ENCODE results near the gene RPP40.

RPP40 gene

DNA sequence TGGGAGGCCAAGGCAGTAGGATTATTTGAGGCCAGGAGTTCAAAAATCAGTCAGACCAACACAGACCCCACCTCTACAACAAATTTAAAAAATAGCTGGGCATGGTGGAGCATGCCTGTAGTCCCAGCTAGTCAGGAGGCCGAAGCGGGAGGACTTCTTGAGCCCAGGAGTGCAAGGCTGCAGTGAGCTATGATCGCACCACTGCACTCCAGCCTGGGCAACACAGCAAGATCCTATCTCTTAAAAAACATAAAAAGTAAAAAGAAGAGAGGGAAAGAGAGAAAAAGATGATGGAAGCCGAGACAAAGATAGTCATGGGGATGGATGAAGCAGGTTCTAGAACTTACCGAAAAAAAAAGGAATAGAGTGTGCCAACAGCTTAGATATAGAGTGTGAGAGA, 25.8 kb upstream of the RPP40 start:
- Histone ChIP-seq H3K9me3 (ENCODE audit: severe bottlenecking) (no peaks in the 10 kb centered on the region), H3K4me3 (ENCODE audit: severe bottlenecking) (no peak overlapping the region), H3K4me1 (ENCODE audit: insufficient read depth, poor library complexity, severe bottlenecking) (no peaks in the 10 kb centered on the region), H3K36me3 (ENCODE audit: low read depth) (no peaks in the 10 kb centered on the region), H3K27me3 (ENCODE audit: insufficient read depth, poor library complexity, severe bottlenecking) (no peaks in the 10 kb centered on the region), H3K27ac (ENCODE audit: poor library complexity, severe bottlenecking) (no peak overlapping the region)
- TF ChIP-seq CTCF (IDR thresholded peaks at IDR 0.05; ENCODE audit: poor library complexity, severe bottlenecking): no peak
- ATAC-seq (ENCODE audit: low read depth): no peak
- no peak for DNase-seq (ENCODE audit: low spot score)

DNA sequence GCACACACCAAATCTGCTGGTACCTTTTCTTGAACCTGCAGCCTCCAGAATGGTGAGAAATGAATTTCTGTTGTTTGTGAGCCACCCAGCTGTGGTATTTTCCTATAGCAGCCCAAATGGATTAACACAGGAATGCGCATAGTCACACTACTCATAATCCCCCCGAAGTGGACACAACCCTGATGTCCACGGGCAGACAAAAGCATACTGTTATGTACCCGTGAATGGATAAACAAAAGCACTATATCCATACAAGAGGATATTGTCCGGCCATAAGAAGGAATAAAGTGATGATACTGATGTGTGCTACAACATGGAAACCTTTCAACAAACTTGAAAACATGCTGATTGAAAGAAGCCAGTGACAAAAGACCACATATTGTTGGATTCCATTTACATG, 25.1 kb upstream of the RPP40 start:
- DNase-seq (ENCODE audit: low spot score) (no peak), ATAC-seq (ENCODE audit: low read depth) (no peak)
- H3K27ac ChIP-seq (ENCODE audit: poor library complexity, severe bottlenecking): no peak overlapping the region
- no peaks in the 10 kb centered on the region for H3K9me3 ChIP-seq (ENCODE audit: severe bottlenecking)
- H3K27me3 ChIP-seq (ENCODE audit: insufficient read depth, poor library complexity, severe bottlenecking): no peaks in the 10 kb centered on the region
- H3K4me3 ChIP-seq (ENCODE audit: severe bottlenecking): no peak overlapping the region
- H3K4me1 ChIP-seq (ENCODE audit: insufficient read depth, poor library complexity, severe bottlenecking): no peaks in the 10 kb centered on the region
- no peaks in the 10 kb centered on the region for H3K36me3 ChIP-seq (ENCODE audit: low read depth)
- no peak for TF ChIP-seq CTCF (IDR thresholded peaks at IDR 0.05; ENCODE audit: poor library complexity, severe bottlenecking)

GRCh38 chr6:5028301-5028700, 24.5 kb upstream of the RPP40 start:
- ATAC-seq (ENCODE audit: low read depth) (no peak), DNase-seq (ENCODE audit: low spot score) (no peak)
- no peak overlapping the region for H3K27ac ChIP-seq (ENCODE audit: poor library complexity, severe bottlenecking)
- H3K9me3 ChIP-seq (ENCODE audit: severe bottlenecking): no peaks in the 10 kb centered on the region
- no peaks in the 10 kb centered on the region for H3K27me3 ChIP-seq (ENCODE audit: insufficient read depth, poor library complexity, severe bottlenecking)
- H3K4me3 ChIP-seq (ENCODE audit: severe bottlenecking): no peak overlapping the region
- no peaks in the 10 kb centered on the region for H3K4me1 ChIP-seq (ENCODE audit: insufficient read depth, poor library complexity, severe bottlenecking)
- H3K36me3 ChIP-seq (ENCODE audit: low read depth): no peaks in the 10 kb centered on the region
- TF ChIP-seq CTCF (IDR thresholded peaks at IDR 0.05; ENCODE audit: poor library complexity, severe bottlenecking): no peak

DNA sequence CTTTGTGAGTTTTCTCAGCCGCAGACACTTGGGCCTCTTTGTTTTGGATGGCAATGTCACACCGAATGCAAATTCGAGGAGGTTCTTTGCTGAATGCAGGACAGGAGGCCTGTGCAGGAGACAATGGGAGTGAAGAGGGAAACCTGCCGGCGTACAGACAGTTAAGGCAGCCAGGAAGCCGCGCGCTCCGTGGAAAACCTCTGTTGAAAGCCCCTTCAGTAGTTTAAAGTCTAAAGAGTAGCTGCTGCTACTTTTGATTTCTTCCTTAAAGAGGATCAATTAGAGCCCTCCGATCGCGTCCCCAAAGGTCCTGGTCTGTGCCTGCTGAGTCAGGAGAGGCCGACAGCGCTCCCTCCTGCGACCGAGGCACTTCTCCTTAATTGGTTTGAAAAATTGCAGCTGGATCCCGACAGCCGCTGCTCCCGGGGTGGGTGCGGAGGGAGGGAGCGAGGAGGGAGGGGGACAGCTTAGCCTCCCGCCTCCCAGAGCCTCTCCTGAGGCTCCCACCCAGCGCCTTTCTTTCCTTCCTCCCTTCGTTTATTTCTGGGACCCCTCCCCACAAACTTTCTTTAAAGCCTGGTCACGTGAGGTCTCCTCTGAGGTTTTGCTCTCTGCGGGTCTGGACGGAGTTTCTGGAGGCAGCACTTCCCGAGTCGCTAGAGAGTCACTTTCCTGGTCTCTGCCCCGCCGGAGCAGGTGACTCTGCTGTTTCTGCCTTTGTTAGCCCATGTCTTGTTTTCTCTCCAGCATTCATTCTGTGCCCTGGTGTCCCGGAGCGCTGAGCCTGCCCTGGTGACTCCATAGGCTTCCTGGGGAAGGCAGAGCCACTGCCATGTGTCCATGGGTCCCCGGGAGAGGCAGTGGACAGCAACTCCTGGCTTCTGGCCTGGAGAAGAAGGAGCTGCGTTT, 22.3 kb upstream of the RPP40 start:
- Histone ChIP-seq H3K27ac (ENCODE audit: poor library complexity, severe bottlenecking) (no peak overlapping the region), H3K4me3 (ENCODE audit: severe bottlenecking) (peak overlapping the region; percentile 17), H3K36me3 (ENCODE audit: low read depth) (no peaks in the 10 kb centered on the region), H3K4me1 (ENCODE audit: insufficient read depth, poor library complexity, severe bottlenecking) (no peaks in the 10 kb centered on the region), H3K9me3 (ENCODE audit: severe bottlenecking) (no peaks in the 10 kb centered on the region), H3K27me3 (ENCODE audit: insufficient read depth, poor library complexity, severe bottlenecking) (no peaks in the 10 kb centered on the region)
- no peak for TF ChIP-seq CTCF (IDR thresholded peaks at IDR 0.05; ENCODE audit: poor library complexity, severe bottlenecking)
- ATAC-seq (ENCODE audit: low read depth) (peak; percentile 44; the same call in 2 of the 3 replicates), DNase-seq (ENCODE audit: low spot score) (no peak)

- ATAC-seq (ENCODE audit: low read depth) (no peak), DNase-seq (ENCODE audit: low spot score) (no peak)
- no peak for TF ChIP-seq CTCF (IDR thresholded peaks at IDR 0.05; ENCODE audit: poor library complexity, severe bottlenecking)
- Histone ChIP-seq H3K27me3 (ENCODE audit: insufficient read depth, poor library complexity, severe bottlenecking) (no peaks in the 10 kb centered on the region), H3K4me1 (ENCODE audit: insufficient read depth, poor library complexity, severe bottlenecking) (no peaks in the 10 kb centered on the region), H3K36me3 (ENCODE audit: low read depth) (no peaks in the 10 kb centered on the region), H3K9me3 (ENCODE audit: severe bottlenecking) (no peaks in the 10 kb centered on the region), H3K27ac (ENCODE audit: poor library complexity, severe bottlenecking) (no peak overlapping the region), H3K4me3 (ENCODE audit: severe bottlenecking) (no peak overlapping the region)
These were observed 20.1 kb upstream of the RPP40 start for GRCh38 chr6:5023923-5024322.
